Activated B cell treated with CpG ODN at 0.5 μM for 24 hours (primary cell): ENCODE results near the gene IMPA2. TPM values are rescaled to one million over a fixed set of nuclear protein-coding genes. Genes with fewer than 3 reads are reported as not detected.
"Not testable (repeated sequence)": the region's sequence is repeated elsewhere in the genome, so short reads cannot be mapped to it uniquely, and the experiment has no call there.

Source experiments
- ATAC-seq: fragments of 200-7000 bp; cut with Tn5 transposase; one replicate; pipeline ENCODE4 v1.10.0; 2021; ENCODE audit warnings: low read depth, mild to moderate bottlenecking, moderate library complexity
- CTCF ChIA-PET: fragments of 350-600 bp; sonication (Branson Sonifier 250); formaldehyde crosslinking; loops from one replicate; lab custom pipeline; 2021; ENCODE audit warnings: antibody characterized with exemption; lab: Charles Lee
- POLR2A ChIA-PET: fragments of 350-600 bp; sonication (Branson Sonifier 250); formaldehyde crosslinking; loops from one replicate; lab custom pipeline; 2021; ENCODE audit warnings: antibody characterized with exemption; lab: Charles Lee
- DNase-seq: peaks from one replicate; pipeline ENCODE4 v3.0.0; 2022
- H3K27ac Mint-ChIP-seq: one replicate; pipeline ENCODE4 v1.8.0; 2020; ENCODE audit warnings: mixed read lengths
- H3K27me3 Mint-ChIP-seq: one replicate; pipeline ENCODE4 v1.8.0; 2021; ENCODE audit warnings: mixed read lengths
- H3K36me3 Mint-ChIP-seq: one replicate; pipeline ENCODE4 v1.8.0; 2021; ENCODE audit warnings: low read depth, mixed read lengths
- H3K4me1 Mint-ChIP-seq: one replicate; pipeline ENCODE4 v1.8.0; 2021; ENCODE audit warnings: mixed read lengths
- H3K4me3 Mint-ChIP-seq: one replicate; pipeline ENCODE4 v1.8.0; 2020; ENCODE audit warnings: mild to moderate bottlenecking, mixed read lengths
- H3K9me3 Mint-ChIP-seq: one replicate; pipeline ENCODE4 v1.8.0; 2020; ENCODE audit warnings: mixed read lengths
- intact Hi-C: fragments of 100-400 bp; cut with micrococcal nuclease; formaldehyde crosslinking; loops from one replicate; pipeline ENCODE4 v1.15.1; 2024
- total RNA-seq: library from RNA; stranded (reverse); gene quantifications from 2 replicates; pipeline ENCODE4 v1.2.3, GENCODE V29; 2022
- TF ChIP-seq, protein P1 (sequence below): fragments of 200-600 bp; IDR thresholded peaks from one replicate; pipeline ENCODE4 v1.8.0; 2022; ENCODE audit warnings: antibody characterized with exemption, mild to moderate bottlenecking

Gene IMPA2
- total RNA-seq, 1 donor from 2014 or later, result 7.5 TPM

DNA sequence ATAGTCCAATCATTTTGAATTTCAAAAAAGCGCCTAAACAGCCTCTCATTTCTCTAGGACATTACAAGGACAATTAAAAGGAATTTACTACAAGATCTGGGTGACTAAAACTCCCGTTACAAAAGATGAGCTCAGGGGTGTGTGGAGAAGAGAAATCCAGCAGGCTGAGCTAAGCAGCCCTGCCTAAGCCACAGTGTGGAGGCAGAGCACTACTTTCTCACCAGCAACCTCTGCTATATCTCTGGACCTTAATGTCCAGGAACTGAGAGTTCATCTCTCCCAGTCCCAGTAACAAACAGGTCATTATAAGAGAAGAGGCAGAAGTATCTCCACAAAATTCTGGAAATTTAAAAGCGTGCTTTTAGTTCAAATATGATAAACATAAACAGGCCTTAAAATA, 93.4 kb downstream of the IMPA2 start:
- H3K4me1 Mint-ChIP-seq, result no peaks in the 10 kb centered on the region
- no peaks in the 10 kb centered on the region for H3K9me3 Mint-ChIP-seq
- no peak overlapping the region for H3K27ac Mint-ChIP-seq
- H3K4me3 Mint-ChIP-seq, result no peak overlapping the region
- DNase-seq (no peak), ATAC-seq (no peak)
- H3K27me3 Mint-ChIP-seq, result peaks cover 3% of the 10 kb centered on the region
- TF ChIP-seq, protein P1, sequence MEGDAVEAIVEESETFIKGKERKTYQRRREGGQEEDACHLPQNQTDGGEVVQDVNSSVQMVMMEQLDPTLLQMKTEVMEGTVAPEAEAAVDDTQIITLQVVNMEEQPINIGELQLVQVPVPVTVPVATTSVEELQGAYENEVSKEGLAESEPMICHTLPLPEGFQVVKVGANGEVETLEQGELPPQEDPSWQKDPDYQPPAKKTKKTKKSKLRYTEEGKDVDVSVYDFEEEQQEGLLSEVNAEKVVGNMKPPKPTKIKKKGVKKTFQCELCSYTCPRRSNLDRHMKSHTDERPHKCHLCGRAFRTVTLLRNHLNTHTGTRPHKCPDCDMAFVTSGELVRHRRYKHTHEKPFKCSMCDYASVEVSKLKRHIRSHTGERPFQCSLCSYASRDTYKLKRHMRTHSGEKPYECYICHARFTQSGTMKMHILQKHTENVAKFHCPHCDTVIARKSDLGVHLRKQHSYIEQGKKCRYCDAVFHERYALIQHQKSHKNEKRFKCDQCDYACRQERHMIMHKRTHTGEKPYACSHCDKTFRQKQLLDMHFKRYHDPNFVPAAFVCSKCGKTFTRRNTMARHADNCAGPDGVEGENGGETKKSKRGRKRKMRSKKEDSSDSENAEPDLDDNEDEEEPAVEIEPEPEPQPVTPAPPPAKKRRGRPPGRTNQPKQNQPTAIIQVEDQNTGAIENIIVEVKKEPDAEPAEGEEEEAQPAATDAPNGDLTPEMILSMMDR, result no peak
- intact Hi-C loops, result no loop called here
- ChIA-PET POLR2A (no interaction called here), CTCF (no interaction called here)
- H3K36me3 Mint-ChIP-seq, result no peaks in the 10 kb centered on the region

DNA sequence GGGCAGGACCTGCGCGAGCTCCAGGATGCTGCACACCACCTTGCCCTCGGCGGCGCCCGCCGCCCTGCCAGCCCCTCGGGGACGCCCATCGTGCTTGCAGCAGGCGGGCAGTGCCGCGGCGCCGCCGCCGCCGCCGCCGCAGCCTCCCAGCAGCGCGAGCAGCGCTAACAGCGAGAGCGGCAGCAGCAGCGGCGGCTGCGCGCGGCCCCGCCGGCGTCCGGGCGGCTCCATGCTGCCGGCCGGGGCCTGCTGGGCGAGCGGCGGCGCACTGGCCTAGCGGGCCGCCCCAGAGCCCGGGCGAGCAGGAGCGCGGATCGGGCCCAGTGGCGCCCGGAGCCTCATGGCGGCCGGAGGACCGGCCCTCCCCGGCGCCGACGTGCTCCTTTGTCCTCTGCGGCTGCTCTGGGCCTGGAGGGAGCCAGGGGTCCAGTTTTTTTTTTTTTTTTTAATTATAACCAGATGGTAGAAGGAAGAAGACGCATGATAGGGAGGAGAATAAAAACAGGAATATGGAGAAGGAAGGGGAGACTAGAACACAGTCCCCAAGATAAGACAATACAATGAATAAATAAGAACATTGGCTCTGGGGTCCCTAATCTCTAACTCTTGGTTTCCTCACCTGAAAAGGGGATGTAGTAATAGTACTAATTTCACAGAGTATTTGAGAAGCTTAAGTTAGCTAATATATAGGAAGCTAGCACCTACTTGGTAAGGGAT, 95.3 kb downstream of the IMPA2 start:
- Mint-ChIP-seq H3K4me3 (peak overlapping the region; percentile 32), H3K4me1 (no peaks in the 10 kb centered on the region), H3K27ac (no peak overlapping the region), H3K27me3 (peaks cover 3% of the 10 kb centered on the region), H3K36me3 (no peaks in the 10 kb centered on the region), H3K9me3 (no peaks in the 10 kb centered on the region)
- POLR2A ChIA-PET, result no interaction called here
- TF ChIP-seq, protein P1, result no peak
- ATAC-seq (peak; percentile 56), DNase-seq (no peak)
- intact Hi-C loops, result no loop called here
- CTCF ChIA-PET, result no interaction called here

DNA sequence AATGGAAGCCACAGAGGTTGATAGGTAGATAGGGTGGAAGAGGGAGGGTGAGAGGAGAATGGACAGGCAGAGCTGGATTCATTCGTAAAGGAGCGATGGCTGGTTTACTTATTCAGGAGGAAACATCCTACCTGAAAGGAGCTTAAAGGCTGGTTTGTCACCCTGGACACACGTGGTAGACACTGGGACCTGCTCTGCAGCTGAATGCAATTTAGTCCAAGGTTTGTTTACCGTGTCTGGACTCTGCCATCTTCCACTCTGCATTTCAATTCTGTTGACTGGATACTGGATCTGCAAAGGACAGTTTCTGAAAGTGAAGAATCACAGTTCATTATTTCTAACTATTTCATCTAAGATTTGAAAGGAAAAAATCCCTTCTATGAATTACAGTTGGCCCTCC, 96.7 kb downstream of the IMPA2 start:
- DNase-seq, POLR2A ChIA-PET, intact Hi-C loops, H3K9me3 Mint-ChIP-seq, H3K4me1 Mint-ChIP-seq, H3K27ac Mint-ChIP-seq, ATAC-seq, H3K4me3 Mint-ChIP-seq, CTCF ChIA-PET, H3K36me3 Mint-ChIP-seq, H3K27me3 Mint-ChIP-seq: not testable (repeated sequence)

DNA sequence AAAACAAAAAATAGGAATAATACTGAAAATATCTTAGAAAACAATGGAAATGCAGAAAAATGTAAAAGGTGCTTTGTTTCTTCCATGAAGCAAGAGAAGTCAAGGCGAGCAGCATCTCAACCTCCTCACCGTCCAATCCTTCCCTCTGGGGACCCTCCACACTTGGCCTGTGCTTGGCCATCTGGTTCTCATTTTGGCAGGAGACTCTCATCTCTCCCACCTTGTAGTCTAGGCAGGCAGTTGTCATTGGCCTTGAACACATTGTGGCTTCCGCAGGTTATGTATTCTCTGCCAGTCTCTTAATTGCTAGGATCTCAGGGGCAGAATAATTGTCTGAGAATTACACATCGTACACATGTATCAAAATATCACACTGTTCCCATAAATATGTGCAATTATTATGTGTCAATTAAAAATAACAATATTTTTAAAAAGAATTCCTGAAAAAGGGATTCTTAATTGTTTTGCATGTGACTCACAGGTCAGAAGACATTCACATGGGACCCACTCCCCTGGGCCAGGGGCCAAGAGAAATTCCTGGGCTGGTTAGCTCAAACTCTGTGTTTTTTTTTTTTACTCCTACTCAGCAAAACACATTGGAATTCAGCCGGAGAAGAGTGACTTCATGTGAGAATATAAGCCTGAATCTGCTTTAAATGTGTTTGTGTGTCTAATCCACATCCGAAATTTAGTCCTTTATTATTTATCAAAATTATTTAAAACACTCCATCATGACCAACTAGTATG, 98.4 kb downstream of the IMPA2 start:
- intact Hi-C loops, result no loop called here
- Mint-ChIP-seq H3K4me1 (no peaks in the 10 kb centered on the region), H3K27ac (no peak overlapping the region), H3K27me3 (peaks cover 7% of the 10 kb centered on the region), H3K9me3 (no peaks in the 10 kb centered on the region), H3K4me3 (no peak overlapping the region), H3K36me3 (no peaks in the 10 kb centered on the region)
- TF ChIP-seq, protein P1, result no peak
- POLR2A ChIA-PET, result no interaction called here
- DNase-seq (no peak), ATAC-seq (no peak)
- CTCF ChIA-PET, result no interaction called here

Other genes with a start within 250 kb of the IMPA2 start
- gene CHMP1B, start 130.1 kb upstream of the IMPA2 start, total RNA-seq, result 28.5 and 29.4 TPM in 2 replicates
- 39.0 and 52.9 TPM in 2 replicates for gene MPPE1, start 73.2 kb upstream of the IMPA2 start, total RNA-seq
- gene ANKRD62, start 112.3 kb downstream of the IMPA2 start, total RNA-seq, result not detected in 2 replicates